Muscle layer of colon (tissue), 2 donors: Measurements from ENCODE around the gene KANK4.

Source experiments
- H3K27ac ChIP-seq: one replicate; pipeline ENCODE4 v1.7.0; 2013; ENCODE audit warnings: low read depth, mild to moderate bottlenecking, low read length, moderate library complexity
- H3K27me3 ChIP-seq, 2 donors: one replicate each; pipeline ENCODE4 v1.7.0; 2013; ENCODE audit warnings: low read length in 2 of 2, mild to moderate bottlenecking in 2 of 2; ENCODE audit not compliant: insufficient read depth in 2 of 2, control insufficient read depth in 1 of 2
- H3K36me3 ChIP-seq: one replicate; pipeline ENCODE4 v1.7.0; 2013; ENCODE audit warnings: mild to moderate bottlenecking, low read length; ENCODE audit not compliant: insufficient read depth
- H3K4me1 ChIP-seq: one replicate; pipeline ENCODE4 v1.7.0; 2013; ENCODE audit warnings: mild to moderate bottlenecking, low read length; ENCODE audit not compliant: insufficient read depth
- H3K4me3 ChIP-seq, 2 donors: one replicate each; pipeline ENCODE4 v1.7.0; 2013; ENCODE audit warnings: low read length in 2 of 2, low read depth in 1 of 2, mild to moderate bottlenecking in 1 of 2, moderate library complexity in 1 of 2
- H3K9ac ChIP-seq: one replicate; pipeline ENCODE4 v1.7.0; 2013; ENCODE audit warnings: low read length
- H3K9me3 ChIP-seq: one replicate; pipeline ENCODE4 v1.7.0; 2013; ENCODE audit warnings: mild to moderate bottlenecking, low read length
- donor health status: abdominal sarcoma.
- donor health status: Adenocarcinoma of cecum.

Gene KANK4

DNA sequence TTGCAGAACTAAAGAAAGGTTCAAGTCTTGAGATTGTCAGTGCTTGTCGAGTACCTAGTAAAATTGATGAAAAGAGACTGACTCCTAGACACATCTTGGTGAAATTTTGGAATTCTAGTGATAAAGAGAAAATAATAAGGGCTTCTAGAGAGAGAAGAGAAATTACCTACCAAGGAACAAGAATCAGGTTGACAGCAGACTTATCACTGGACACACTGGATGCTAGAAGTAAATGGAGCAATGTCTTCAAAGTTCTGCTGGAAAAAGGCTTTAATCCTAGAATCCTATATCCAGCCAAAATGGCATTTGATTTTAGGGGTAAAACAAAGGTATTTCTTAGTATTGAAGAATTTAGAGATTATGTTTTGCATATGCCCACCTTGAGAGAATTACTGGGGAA, 108.3 kb downstream of the KANK4 start:
- Histone ChIP-seq H3K9me3 (no peaks in the 10 kb centered on the region), H3K27ac (no peak overlapping the region), H3K9ac (no peak overlapping the region), H3K4me1 (no peaks in the 10 kb centered on the region), H3K36me3 (no peaks in the 10 kb centered on the region), H3K4me3 (no peak overlapping the region), H3K27me3 (no peaks in the 10 kb centered on the region)

DNA sequence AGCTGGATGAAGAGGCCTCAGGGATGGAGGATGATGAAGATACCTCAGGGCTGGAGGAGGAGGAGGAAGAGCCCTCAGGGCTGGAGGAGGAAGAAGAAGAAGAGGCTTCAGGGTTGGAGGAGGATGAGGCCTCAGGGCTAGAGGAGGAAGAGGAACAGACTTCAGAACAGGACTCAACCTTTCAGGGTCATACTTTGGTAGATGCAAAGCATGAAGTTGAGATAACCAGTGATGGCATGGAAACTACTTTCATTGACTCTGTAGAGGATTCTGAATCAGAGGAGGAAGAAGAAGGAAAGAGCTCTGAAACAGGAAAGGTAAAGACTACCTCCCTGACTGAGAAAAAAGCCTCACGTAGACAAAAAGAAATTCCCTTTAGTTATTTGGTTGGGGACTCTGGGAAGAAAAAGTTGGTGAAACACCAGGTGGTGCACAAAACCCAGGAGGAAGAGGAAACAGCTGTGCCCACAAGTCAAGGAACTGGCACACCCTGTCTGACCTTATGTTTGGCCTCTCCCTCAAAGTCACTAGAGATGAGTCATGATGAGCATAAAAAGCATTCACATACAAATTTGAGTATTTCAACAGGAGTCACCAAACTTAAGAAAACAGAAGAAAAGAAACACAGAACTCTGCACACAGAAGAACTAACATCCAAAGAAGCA, 109.2 kb downstream of the KANK4 start:
- no peaks in the 10 kb centered on the region for H3K27me3 ChIP-seq
- no peaks in the 10 kb centered on the region for H3K36me3 ChIP-seq
- no peak overlapping the region for H3K27ac ChIP-seq
- no peaks in the 10 kb centered on the region for H3K9me3 ChIP-seq
- H3K9ac ChIP-seq, result no peak overlapping the region
- no peaks in the 10 kb centered on the region for H3K4me1 ChIP-seq
- H3K4me3 ChIP-seq, result no peak overlapping the region

- no peaks in the 10 kb centered on the region for H3K27me3 ChIP-seq
- no peaks in the 10 kb centered on the region for H3K4me1 ChIP-seq
- no peak overlapping the region for H3K27ac ChIP-seq
- H3K36me3 ChIP-seq, result no peaks in the 10 kb centered on the region
- H3K4me3 ChIP-seq, result no peak overlapping the region
- no peaks in the 10 kb centered on the region for H3K9me3 ChIP-seq
- H3K9ac ChIP-seq, result no peak overlapping the region
Observed at GRCh38 chr1:62208970-62209369, 110.3 kb downstream of the KANK4 start.

DNA sequence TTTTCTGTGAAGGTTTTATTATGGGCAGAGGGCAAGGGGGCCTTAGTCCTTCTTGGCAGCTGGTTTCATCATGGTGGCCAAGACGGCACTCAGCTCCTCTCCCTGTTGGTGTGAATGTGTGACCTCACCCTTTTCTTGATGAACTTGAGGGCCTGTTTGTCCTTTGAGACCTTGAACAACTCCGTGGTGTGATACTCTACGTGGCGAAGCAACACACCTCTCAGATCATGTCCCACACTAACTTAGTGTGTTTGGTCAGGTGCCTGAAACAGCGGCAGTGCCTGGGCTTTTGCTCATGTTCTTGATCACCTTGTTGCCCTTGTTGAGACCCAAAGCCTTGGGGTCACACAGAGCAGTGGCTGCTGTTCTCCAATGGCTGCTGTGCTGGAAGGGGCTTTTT, 111.1 kb downstream of the KANK4 start:
- Histone ChIP-seq H3K9ac (no peak overlapping the region), H3K27ac (no peak overlapping the region), H3K9me3 (no peaks in the 10 kb centered on the region), H3K4me3 (no peak overlapping the region), H3K4me1 (no peaks in the 10 kb centered on the region), H3K27me3 (no peaks in the 10 kb centered on the region), H3K36me3 (no peaks in the 10 kb centered on the region)

GRCh38 chr1:62207187-62207586, 112.0 kb downstream of the KANK4 start:
- no peak overlapping the region for H3K4me3 ChIP-seq
- H3K4me1 ChIP-seq, result no peaks in the 10 kb centered on the region
- H3K27ac ChIP-seq, result no peak overlapping the region
- H3K36me3 ChIP-seq, result no peaks in the 10 kb centered on the region
- H3K9ac ChIP-seq, result no peak overlapping the region
- H3K27me3 ChIP-seq, result no peaks in the 10 kb centered on the region
- no peaks in the 10 kb centered on the region for H3K9me3 ChIP-seq

DNA sequence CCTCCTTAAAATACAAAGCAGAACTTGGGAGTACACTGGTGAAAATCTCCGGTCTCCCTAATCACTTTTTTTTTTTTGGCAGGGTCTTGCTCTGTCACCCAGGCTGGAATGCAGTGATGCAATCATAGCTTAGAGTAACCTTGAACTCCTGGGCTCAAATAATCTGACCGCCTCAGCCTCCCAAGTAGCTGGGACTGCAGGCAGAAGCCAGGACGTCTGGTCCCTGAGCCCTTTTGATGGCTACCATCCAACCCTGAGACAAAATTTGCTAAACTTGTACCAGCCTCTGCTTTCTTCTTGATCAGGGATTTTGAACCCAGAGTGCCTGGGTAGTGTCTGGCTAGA, 120.5 kb downstream of the KANK4 start:
- Histone ChIP-seq H3K9me3 (no peaks in the 10 kb centered on the region), H3K36me3 (no peaks in the 10 kb centered on the region), H3K27me3 (peaks cover 0 to 22% of the 10 kb centered on the region in 2 donors), H3K4me3 (no peak overlapping the region), H3K9ac (no peak overlapping the region), H3K27ac (no peak overlapping the region), H3K4me1 (no peaks in the 10 kb centered on the region)

DNA sequence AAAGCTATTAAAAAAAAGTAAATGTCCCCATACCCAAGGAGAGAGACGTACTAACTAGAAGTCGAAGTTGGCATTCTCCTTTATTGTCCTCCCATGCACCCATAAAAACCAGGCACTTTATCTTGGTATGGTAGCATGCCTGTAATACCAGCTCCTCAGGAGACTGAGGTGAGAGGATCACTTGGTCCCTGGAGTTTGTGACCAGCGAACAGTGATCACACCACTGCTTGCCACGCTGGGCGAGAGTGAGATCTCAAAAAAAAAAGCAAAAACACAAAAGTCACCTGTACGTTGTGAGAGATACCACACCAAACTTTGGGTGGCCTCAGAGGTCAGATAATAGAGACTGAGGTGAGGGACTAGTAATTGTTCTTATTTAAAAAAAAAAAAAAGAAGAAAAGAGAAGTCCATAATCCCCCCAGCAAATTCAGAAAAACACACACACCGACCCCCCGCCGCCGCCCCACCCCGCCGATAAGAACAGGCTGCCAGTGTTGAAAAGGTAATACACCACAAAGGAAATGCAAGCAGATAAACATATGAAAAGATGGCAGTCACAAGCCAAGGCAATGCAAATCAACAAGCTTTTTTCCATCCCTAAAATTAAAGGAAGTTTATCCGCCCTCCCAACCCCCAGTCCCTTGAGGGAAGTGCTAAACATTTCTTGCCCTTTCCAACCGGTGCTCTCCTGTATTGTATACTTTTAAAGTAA, 121.0 kb downstream of the KANK4 start:
- no peaks in the 10 kb centered on the region for H3K4me1 ChIP-seq
- no peaks in the 10 kb centered on the region for H3K9me3 ChIP-seq
- no peak overlapping the region for H3K4me3 ChIP-seq
- no peaks in the 10 kb centered on the region for H3K36me3 ChIP-seq
- no peak overlapping the region for H3K27ac ChIP-seq
- peaks cover 0 to 22% of the 10 kb centered on the region in 2 donors for H3K27me3 ChIP-seq
- H3K9ac ChIP-seq, result no peak overlapping the region

GRCh38 chr1:62196086-62196690, 123.0 kb downstream of the KANK4 start:
- Histone ChIP-seq H3K4me3 (no peak overlapping the region), H3K27me3 (peaks cover 0 to 22% of the 10 kb centered on the region in 2 donors), H3K27ac (no peak overlapping the region), H3K9me3 (no peaks in the 10 kb centered on the region), H3K36me3 (no peaks in the 10 kb centered on the region), H3K9ac (no peak overlapping the region), H3K4me1 (no peaks in the 10 kb centered on the region)

GRCh38 chr1:62194651-62195544, 124.3 kb downstream of the KANK4 start, which contains the start of gene L1TD1:
Gene L1TD1 (plus strand): TSS chr1:62194849. CDS start chr1:62206629, 11,780 bp downstream.
- H3K4me3 ChIP-seq, result no peak within 1 kb of the TSS
- no peaks in the 10 kb centered on the region for H3K36me3 ChIP-seq
- no peaks in the 10 kb centered on the region for H3K9me3 ChIP-seq
- H3K4me1 ChIP-seq, result no peaks in the 10 kb centered on the region
- H3K27me3 ChIP-seq, result peaks cover 0 to 22% of the 10 kb centered on the region in 2 donors
- no peak within 1 kb of the TSS for H3K9ac ChIP-seq
- H3K27ac ChIP-seq, result no peak within 1 kb of the TSS

GRCh38 chr1:62188111-62188510, 131.1 kb downstream of the KANK4 start:
- Histone ChIP-seq H3K27me3 (no peaks in the 10 kb centered on the region), H3K27ac (no peak overlapping the region), H3K9ac (no peak overlapping the region), H3K9me3 (no peaks in the 10 kb centered on the region), H3K4me1 (no peaks in the 10 kb centered on the region), H3K4me3 (no peak overlapping the region), H3K36me3 (no peaks in the 10 kb centered on the region)

DNA sequence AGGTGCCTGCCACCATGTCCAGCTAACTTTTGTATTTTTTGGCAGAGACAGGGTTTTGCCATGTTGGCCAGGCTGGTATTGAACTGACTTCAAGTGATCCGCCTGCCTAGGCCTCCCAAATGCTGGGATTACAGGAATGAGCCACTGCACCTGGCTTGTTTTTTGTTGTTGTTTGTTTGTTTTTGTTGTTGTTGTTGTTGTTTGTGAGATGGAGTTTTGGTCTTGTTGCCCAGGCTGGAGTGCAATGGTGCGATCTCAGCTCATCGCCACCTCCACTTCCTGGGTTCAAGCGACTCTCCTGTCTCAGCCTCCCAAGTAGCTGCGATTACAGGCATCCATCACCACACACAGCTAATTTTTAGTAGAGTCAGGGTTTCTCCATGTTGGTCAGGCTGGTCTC, 131.7 kb downstream of the KANK4 start:
- no peak overlapping the region for H3K4me3 ChIP-seq
- H3K9ac ChIP-seq, result no peak overlapping the region
- no peaks in the 10 kb centered on the region for H3K4me1 ChIP-seq
- no peak overlapping the region for H3K27ac ChIP-seq
- no peaks in the 10 kb centered on the region for H3K36me3 ChIP-seq
- H3K27me3 ChIP-seq, result no peaks in the 10 kb centered on the region
- H3K9me3 ChIP-seq, result no peaks in the 10 kb centered on the region
